Activated naive CD4-positive, alpha-beta T cell treated with Interleukin-2 at 50 U/mL for 16 hours (primary cell): Measurements from ENCODE around the gene THBS3.
"Not testable (repeated sequence)": the region's sequence is repeated elsewhere in the genome, so short reads cannot be mapped to it uniquely, and the experiment has no call there.

ENCODE experiments used
- DNase-seq: peaks from one replicate; pipeline ENCODE4 v3.0.0-alpha.2; 2020

Gene THBS3

DNA sequence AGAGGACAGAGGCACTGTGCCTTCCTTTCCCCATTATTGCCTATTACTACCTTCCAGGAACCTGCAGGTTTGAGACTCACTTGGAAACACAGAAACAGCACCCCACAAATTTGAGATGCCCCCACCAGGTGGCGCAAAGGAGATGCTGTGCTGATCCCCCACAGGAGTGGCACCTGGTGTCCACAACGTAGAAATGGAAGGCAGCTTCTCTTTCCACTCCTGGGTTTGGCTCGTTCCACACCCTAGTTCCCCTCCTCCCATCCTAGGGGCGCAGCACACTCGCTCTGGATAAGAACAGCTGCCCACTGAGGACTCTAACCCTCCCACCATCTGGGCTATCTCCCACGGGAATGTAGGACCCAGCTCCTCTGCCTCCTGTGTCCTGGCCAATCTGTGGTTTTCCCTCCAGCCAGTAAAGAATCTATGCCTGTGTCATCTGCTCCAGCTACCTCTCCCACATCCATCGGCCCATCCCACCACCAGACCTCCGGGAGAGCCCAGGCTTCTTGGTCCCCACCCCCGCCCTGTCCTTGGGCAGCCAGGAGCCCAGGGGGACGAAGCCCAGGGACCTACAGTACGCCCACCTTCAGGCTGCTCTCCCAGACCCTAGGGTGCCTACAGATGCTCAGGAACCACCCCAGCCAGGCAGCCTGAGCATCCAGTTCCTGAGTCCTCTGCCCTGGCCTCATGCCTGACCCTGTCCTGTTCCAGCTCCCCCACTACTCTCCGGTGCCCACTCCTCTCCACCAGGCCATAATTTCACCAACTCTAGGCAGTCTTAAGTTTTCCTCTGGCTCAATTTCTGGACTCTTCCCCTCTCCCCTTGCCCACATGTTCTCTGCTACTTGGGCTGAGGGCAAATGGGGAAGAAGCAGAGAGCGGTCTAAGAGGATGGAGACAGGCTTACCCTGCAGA lies 549 bp downstream of the THBS3 start:
- DNase-seq = peak; percentile 92

DNA sequence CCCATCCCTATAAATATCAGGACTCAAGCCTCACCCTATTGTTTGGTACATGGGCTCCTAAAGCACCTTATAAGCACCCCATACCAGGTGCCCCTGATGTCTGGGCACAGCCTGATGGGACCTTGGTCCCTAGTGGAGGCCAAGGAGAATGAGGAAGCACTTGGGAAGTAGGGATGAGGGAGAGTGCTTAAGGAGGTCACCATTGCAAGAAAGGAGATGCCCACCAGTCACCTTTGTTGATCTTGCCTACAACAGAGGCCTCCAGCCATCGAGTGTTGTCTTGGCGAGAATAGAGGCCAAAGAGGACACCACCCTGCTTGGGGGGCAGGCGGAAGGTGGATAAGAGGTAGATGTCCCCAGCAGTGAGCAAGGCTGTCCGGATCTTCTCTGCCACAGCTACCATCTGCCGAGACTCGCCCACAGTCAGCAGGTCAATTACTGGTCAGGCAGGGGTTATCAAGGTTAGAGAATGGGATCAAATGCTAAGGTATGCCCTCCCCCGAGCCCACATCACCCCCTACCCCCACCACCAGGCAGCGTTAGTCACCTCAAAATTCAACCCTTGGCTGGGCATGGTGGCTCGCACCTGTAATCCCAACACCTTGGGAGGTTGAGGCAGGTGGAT lies 1.6 kb downstream of the THBS3 start:
- DNase-seq = no peak

DNA sequence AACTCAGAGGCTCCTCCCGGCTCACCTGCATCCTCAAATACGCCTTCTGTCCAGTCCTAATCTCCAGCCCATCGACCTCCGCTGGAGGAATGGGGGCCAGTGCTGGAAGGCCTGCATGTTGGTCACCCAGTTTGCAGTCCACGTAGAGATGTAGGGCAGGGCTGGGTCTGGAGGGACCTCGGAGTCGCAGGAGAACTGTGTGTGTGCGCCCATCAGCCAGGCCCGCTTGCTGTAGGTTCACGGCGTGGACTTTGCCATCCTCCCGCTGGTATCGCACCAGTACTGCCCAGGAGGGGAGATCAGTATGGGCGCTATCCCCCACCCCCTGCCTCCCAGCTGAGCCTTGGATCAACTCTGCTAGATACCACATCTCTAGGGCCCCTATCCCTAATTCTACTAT lies 2.7 kb downstream of the THBS3 start:
- DNase-seq = no peak

DNA sequence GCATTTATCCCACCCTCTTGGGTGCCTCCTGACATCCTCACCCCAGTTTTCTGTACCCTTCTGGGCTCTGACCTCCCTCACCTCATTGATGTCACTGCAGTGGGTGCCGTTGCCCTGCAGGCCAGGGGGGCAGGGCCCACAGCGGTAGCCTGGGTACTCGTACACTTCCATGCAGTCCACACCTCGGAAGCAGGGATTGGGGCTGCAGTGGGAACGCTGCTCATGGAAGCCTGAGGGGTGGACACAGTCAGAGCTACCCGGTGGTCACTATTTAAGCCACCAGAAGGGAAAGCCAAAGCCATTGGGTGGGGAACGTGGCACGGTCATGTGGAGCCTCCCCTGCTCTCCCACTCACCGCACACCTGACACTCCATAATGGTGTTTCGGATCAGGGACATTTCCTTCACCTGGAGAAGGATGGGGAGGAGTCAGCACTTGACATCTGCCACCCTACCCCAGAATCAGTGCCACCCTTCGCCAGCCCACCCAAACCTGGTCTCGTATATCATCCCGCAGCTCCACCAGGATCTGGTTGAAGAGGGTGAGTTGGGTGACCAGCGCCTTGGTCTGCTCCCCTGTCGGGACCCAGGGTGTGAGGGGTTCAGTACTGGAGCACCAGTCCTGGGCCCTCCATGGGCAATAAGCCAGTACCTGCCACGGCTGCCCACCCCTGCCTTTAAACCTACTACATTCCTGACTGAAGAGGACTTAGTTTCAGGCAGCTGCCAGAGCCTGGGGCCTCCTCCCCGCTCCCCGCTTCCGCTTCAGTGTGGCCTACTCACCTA lies 4.8 kb downstream of the THBS3 start:
- no peak for DNase-seq

DNA sequence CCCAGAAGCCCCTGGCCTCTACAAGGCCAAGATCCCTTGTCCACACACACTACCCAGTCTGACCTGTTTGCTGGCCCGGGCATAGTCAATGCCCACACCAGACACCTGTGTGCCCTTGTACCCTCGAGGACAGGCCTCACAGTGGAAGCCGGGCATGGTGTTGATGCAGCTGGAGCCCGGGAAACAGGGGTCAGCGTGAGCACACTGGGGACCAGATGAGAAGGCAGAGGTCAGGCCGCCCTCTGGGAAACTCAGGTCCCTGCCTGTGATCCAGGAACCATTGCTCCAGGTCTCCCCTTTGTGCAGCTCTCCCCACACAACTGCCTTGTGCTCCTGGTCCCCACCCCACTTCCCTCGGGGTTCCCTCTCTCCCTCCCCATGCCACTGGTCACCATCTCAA lies 5.5 kb downstream of the THBS3 start:
- DNase-seq = no peak

DNA sequence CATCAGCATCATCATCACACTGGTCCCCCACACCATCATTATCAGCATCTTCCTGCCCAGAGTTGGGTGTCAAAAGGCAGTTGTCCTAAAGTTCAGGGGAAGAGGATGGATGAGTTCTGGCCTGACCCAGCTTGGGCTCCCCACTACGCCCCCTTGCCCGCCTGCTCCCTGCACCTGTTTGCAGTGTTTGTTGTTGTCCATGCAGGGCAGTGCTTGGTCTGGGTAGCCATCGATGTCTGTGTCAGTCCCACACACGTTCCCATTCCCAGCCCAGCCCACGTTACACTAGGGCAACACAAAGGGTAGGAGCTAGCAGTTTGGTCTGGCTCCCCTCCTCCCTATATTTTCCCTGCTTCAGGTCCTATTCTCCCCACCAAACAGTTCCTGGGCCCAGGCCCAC lies 6.8 kb downstream of the THBS3 start:
- no peak for DNase-seq

DNA sequence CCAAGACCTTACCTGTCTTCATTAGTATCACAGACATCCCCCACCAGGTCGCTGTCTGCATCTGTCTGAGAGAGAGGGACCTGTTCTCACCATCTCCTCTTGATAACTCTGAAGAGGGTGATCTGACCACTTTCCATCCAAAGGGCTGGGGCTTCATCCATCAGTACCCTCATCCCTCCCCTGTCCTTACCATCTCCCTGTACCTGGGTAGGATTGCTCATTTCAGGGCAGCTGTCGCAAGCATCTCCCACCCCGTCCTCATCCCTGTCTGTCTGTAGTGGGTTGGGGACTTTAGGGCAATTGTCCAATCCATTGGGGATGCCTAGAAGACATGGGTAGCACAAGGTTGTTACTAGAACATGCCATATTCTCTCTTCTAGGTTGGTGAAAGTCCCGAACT lies 7.9 kb downstream of the THBS3 start:
- no peak for DNase-seq

DNA sequence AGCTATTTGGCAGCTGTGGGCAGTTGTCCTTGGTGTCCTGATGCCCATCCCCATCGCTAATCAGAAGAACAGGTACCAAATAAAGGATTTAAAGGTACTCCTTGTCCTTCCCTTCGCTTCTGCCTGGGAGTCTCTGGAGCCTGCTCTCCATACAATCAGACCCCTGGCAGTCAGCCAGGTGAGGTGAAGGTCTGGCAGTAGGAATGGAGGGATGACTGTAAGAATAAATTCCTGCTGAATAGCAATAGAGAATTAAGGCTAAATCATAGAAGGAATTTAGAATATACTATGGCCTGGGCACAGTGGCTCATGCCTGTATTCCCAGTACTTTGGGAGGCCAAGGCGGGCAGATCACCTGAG lies 9.2 kb downstream of the THBS3 start:
- no peak for DNase-seq

DNA sequence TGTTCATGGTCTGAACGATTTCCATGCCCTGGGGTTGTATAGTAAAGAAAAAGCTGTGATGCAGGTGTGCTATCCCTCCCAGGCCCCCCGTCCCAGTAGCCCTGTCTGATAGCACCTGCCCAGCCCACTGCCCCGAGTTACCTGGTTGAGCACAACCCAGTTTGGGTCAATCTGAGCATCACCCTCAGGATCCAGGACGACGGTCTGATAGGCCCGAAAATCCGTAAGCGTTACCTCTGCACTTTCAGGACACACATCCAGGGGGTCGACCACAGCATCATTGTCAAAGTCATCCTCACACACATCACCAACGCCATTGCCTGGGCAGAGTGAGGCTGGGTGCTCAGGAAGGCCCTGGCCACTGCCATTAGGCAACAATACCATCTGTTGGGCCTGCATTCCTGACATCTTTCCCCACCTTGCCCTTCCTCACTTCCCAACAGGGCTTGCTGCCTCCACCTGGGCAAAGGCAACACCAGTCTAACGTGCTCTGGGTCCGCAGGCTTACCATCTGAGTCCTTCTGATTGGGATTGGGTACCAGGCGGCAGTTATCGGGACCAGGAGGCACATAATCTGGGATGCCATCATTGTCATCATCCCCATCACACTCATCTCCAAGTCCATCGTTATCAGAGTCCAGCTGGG lies 9.7 kb downstream of the THBS3 start:
- DNase-seq = no peak

DNA sequence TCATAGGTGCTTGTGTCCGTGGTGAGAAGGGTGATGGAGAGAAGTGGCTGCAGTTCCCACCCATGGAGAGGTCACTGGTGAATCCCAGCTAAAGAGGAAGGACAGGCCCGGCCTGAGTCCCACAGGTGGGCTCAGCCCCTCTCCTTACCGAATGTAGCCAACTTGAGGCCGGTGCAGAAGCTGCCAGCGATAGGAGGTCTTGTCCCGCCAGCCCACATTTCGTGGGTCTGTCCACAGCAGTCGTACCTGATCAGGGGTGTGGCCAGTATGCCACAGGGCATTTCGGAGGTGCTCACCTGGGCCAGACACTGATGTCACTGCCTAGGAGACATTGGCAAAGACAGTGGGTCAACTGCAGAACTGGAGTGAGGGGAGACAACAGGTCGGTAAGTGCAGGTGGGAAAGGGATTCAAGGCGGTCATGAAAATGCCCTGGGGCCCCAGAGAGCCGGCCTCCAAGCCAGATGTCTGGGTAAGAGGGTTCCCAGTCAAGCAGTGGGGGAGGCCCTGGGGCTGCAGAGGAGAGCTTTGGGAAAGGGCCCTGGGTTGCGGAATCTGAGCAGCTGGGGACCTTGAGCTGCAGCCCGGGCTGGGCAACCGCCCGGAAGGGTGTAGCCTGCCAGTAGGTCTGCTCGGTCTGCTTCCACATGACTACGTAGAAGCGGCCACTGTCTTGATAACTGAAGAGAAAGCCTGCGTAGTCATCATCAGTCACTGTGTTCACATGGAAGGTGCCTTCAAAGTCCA lies 10.6 kb downstream of the THBS3 start:
- DNase-seq = no peak

DNA sequence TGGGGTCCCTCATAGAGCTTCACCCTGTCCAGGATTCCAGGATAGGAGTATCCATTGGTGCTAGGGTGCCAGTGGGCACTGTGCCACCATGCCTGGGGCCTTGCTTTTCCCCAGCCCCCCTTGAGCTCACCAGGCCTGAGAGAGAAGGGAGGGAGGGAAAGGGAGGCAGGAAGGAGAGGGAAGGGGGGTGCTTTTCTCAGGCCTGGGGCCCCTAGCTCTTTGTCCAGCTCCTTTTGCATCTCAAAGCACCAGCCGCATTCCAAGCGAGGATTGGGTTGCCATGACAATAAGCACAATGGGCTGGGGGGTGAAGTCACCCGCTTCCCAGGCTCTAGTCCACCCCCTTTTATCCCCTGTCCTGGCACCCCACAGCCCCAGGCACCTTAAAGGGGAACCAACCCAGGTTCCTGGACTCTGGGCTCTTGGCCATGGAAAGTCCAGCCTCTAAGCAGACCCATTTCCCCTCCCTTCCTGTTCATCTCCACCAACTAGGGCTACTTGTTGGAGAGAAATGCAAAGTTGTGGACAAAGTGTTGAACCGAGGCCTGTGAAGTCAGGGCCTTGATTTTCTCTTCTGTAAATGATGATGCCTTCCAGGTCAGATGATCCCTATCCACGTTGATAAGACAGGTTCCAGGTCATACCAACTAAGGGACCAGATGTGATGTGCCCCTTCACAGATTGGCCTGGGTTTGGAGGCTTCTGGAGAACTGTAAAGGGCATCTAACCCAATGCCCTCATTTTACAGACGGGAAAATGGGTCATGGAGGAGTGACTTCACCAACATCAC lies 11.4 kb downstream of the THBS3 start:
- DNase-seq = no peak

DNA sequence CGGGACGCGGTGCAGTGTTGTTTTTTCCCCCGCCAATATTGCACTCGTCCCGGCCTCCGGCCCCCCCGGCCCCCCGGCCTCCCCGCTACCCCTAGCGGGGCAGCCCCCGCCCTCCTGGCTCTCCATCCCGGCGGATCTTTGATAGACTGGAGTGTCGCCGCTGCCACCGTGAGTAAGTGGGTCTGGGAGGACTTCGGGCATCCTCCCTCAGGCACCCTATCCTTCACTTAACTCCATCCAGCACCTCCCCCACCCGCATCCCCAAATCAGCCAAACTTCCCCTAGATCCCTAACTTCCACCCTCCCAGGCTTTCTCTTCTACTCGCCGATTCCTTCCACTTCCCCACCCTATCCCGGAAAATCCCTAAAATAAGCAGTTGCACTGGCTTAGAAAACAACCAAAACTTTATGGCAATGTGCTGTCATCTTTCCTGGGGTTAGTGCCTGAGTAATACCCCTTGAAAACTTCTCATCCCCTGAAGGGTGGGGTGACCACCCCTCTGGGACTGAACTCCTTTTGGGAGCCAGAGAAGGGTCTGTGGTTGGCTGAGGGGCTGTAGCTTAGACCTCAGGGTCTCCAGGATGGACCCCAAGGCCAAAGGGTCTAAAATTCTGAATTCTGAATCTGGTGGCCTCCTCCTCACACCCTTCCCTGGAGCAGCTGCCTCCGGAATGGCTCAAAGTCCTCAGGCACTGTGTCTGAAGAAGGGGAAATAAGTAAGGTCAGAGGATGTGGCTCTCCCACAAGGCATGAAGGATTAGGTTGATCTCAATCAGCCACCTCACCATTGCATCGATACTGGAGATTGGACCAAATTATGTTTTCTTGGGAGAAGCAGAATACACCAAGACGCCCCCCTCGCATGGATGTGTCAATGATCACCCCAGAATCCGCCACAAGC lies 12.2 kb downstream of the THBS3 start:
- DNase-seq = no peak

DNA sequence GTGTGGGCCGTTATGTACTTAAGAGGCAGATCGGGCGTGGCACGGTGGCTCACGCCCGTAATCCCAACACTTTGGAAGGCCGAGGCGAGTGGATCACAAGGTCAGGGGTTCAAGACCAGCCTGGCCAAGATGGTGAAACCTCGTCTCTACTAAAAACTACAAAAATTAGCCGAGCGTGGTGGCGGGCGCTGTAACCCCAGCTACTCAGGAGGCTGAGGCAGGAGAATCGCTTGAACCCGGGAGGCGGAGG lies 13.8 kb downstream of the THBS3 start:
- DNase-seq = not testable (repeated sequence)

DNA sequence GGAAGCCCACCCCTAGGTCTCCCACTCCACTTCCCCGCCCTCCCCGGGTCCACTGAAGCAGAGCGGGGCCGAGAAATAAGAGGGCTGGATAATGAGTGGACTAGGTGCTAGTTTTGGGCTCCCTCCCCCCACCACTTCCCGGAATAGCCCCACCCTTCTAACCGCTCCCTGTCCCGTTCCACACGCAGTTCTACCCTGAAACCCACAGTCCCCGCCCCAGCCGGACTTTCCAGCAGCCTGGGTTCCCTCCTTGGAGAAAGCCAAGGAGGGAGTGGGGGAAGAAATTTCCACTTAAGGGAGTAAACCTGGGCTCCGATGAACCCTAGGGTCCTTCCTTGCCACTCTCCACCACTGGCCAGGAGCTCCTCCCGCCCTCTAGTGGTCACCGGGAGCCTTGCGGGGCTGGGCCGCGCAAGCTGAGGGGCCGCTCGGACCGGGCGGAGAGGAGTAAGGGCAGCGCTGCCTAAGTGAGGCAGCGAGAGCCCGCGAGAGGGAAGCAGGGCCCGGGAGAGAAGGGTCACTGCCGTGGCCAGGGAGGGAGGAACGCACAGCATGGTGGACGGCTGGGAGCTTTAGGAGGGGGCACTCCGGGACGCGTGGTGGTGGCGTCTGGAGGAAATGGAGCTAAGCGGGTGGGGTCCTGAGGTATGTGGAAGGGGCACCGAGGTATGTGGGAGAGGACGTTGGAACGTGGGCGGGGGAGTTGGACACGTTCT lies 14.3 kb downstream of the THBS3 start:
- peak; percentile 83 for DNase-seq

DNA sequence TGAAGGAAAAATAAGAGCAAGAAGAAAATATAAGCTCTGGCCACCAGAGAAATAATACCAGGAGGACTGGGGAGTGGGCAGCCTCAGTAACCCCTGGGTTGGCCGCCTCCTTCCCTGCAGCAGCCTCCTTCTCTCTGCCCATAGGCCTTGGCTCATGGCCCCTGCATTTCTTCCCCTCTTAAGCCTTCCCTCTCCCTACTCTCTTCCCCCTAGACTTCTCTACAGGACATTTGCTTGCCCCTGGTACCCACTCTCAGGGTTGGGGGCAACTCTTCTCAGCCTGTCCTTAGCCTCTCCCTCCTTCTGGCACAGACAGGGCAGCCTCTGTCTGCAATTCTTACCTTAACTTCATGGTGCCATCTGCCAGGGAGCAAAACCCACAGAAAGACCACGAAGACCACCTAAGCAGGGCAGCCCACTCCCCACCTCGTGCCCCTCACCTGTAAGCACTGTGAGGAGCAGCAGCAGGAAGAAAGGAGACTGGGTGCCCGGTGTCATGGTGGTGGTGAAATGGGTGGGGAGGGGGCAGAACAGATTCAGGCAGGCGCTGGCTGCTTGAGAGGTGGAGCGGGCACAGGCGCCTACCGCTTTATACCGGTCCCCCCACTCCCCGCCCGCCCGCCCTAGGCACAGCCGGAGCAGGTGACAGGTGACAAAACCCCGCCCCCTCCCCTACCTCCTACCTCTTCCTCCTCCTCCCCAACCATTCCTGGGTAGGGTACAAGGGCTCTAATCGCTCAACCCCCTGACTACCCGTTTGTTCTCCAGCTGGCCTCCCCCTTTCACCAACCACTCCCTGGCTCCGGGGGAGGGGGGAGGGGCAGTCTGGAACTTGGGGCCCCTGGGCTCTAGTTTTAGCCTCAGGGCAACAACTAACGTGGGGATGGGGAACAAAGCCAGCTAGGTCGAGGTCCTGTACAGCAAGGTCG lies 15.1 kb downstream of the THBS3 start:
- DNase-seq = no peak

DNA sequence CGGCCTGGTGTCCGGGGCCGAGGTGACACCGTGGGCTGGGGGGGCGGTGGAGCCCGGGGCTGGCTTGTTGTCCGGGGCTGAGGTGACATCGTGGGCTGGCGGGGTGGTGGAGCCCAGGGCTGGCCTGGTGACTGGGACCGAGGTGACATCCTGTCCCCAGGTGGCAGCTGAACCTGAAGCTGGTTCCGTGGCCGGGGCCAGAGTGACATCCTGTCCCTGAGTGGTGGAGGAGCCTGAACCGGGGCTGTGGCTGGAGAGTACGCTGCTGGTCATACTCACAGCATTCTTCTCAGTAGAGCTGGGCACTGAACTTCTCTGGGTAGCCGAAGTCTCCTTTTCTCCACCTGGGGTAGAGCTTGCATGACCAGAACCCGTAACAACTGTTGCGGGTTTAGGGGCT lies 15.8 kb downstream of the THBS3 start:
- DNase-seq = no peak

DNA sequence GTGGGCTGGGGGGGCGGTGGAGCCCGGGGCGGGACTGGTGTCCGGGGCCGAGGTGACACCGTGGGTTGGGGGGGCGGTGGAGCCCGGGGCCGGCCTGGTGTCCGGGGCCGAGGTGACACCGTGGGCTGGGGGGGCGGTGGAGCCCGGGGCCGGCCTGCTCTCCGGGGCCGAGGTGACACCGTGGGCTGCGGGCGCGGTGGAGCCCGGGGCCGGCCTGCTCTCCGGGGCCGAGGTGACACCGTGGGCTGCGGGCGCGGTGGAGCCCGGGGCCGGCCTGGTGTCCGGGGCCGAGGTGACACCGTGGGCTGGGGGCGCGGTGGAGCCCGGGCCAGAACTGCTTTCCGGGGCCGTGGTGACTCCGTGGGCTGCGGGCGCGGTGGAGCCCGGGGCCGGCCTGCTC lies 17.8 kb downstream of the THBS3 start:
- DNase-seq = not testable (repeated sequence)

DNA sequence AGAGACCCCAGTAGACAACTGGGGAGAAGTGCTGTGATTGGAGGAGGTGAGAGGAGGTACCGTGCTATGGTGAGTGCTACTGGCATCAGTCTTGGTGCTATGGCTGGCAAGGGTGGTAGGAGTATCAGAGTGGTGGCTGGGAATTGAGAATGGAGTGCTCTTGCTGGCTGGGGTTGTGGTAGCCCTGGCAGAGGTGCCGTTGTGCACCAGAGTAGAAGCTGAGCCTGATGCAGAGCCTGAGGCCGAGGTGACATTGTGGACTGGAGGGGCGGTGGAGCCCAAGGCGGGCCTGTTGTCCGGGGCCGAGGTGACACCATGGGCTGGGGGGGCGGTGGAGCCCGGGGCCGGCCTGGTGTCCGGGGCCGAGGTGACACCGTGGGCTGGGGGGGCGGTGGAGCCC lies 19.4 kb downstream of the THBS3 start:
- DNase-seq = no peak

DNA sequence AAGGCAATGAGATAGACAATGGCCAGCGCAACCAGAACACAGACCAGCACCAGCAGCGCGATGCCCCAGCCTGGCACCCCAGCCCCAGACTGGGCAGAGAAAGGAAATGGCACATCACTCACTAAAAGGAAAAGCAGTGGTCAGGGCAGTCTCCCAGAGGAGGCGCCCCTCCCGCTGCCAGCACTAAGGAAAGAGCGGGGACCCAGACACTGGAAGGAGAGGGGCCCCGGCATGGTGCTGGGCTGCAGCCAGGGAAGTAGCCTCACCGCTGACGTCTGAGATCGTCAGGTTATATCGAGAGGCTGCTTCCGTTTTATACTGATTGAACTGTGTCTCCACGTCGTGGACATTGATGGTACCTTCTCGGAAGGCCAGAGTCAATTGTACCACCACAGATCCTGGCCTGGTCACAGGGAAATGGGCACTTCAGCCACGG lies 20.2 kb downstream of the THBS3 start:
- no peak for DNase-seq
